OCI-LY7 (cell line): ENCODE data around the gene TTI1. TPM values are rescaled to one million over a fixed set of nuclear protein-coding genes. Genes with fewer than 3 reads are reported as not detected.
A peak's percentile ranks its signal among the peaks of the same experiment; 100 is the strongest.

Experiments
- BruUV-seq: library from RNA; stranded (reverse); fragments of 400-500 nt; replicated peaks from 2 replicates; lab custom pipeline; 2021; lab: Mats Ljungman, UMichigan
- CTCF ChIA-PET: fragments of 300-600 bp; sonication (Branson Sonifier 250); formaldehyde crosslinking; loops from one replicate; lab custom pipeline; 2022; ENCODE audit warnings: antibody characterized with exemption; ENCODE audit not compliant: unreplicated experiment; lab: Charles Lee
- POLR2A ChIA-PET: fragments of 300-600 bp; sonication (Branson Sonifier 250); formaldehyde crosslinking; loops from one replicate; lab custom pipeline; 2022; ENCODE audit warnings: antibody characterized with exemption; lab: Charles Lee
- DNase-seq: peaks from one replicate; pipeline ENCODE4 v3.0.0-alpha.2; 2015; ENCODE audit warnings: low spot score
- H2AFZ ChIP-seq: fragments of 200-600 bp; sonication (generic), shearing (Covaris generic); 2 replicates; pipeline ENCODE4 v1.6.1; 2014; ENCODE audit warnings: mild to moderate bottlenecking, antibody characterized with exemption, low read length, moderate library complexity
- H3K27ac ChIP-seq: fragments of 200-600 bp; sonication (generic); 2 replicates; pipeline ENCODE4 v1.5.1; 2014; ENCODE audit warnings: mixed run types, low read depth, mild to moderate bottlenecking, moderate library complexity, low read length, inconsistent platforms; ENCODE audit not compliant: poor library complexity, severe bottlenecking
- H3K36me3 ChIP-seq: fragments of 200-600 bp; sonication (generic); 2 replicates; pipeline ENCODE4 v1.6.1; 2014; ENCODE audit warnings: mild to moderate bottlenecking, antibody characterized with exemption, low read length, moderate library complexity, mixed read lengths; ENCODE audit not compliant: insufficient read depth
- H3K4me1 ChIP-seq: fragments of 200-600 bp; sonication (generic); 2 replicates; pipeline ENCODE4 v1.5.1; 2014; ENCODE audit warnings: mild to moderate bottlenecking, low read length; ENCODE audit not compliant: insufficient read depth, poor library complexity, severe bottlenecking
- H3K4me2 ChIP-seq: fragments of 200-600 bp; sonication (generic); 2 replicates; pipeline ENCODE4 v1.6.1; 2014; ENCODE audit warnings: mild to moderate bottlenecking, low read length
- H3K4me3 ChIP-seq: fragments of 200-600 bp; sonication (generic); 2 replicates; pipeline ENCODE4 v1.5.1; 2014; ENCODE audit warnings: mild to moderate bottlenecking, low read depth, low read length; ENCODE audit not compliant: poor library complexity, severe bottlenecking
- H3K79me2 ChIP-seq: fragments of 200-600 bp; sonication (generic); 2 replicates; pipeline ENCODE4 v1.6.1; 2016; ENCODE audit warnings: low read depth, mild to moderate bottlenecking, low read length, moderate library complexity, mixed read lengths; ENCODE audit not compliant: insufficient read depth
- H3K9me2 ChIP-seq: fragments of 200-600 bp; sonication (generic); 2 replicates; pipeline ENCODE4 v1.6.1; 2016; ENCODE audit warnings: mild to moderate bottlenecking, low read length, mixed read lengths; ENCODE audit not compliant: insufficient read depth
- H3K9me3 ChIP-seq: fragments of 200-600 bp; sonication (generic); 2 replicates; pipeline ENCODE4 v1.6.1; 2014; ENCODE audit warnings: mild to moderate bottlenecking, mixed run types, low read length, mixed read lengths
- H4K20me1 ChIP-seq: fragments of 200-600 bp; sonication (generic); 2 replicates; pipeline ENCODE4 v1.6.1; 2014; ENCODE audit warnings: mild to moderate bottlenecking, antibody characterized with exemption, low read length, moderate library complexity, mixed read lengths; ENCODE audit not compliant: insufficient read depth
- EZH2phosphoT487 ChIP-seq: fragments of 200-600 bp; sonication (generic); IDR thresholded peaks from 2 replicates; pipeline ENCODE4 v1.6.1; 2018; ENCODE audit warnings: low read depth, borderline replicate concordance, mild to moderate bottlenecking, mixed run types, antibody characterized with exemption, low read length, moderate library complexity, mixed read lengths
- intact Hi-C: fragments of 100-400 bp; cut with micrococcal nuclease; formaldehyde crosslinking; loops from one replicate; pipeline ENCODE4 v1.10.0; 2022; ENCODE audit not compliant: unreplicated experiment
- total RNA-seq, 2 experiments: library from RNA; depleted of rRNA in 1 of 2; stranded (reverse); fragments of >200 nt in 1 of 2; shearing (Covaris generic) in 1 of 2; gene quantifications; 2 replicates each; pipeline ENCODE4 v1.2.3, GENCODE V29; 2014 to 2022
- TF ChIP-seq, protein P1 (sequence below): fragments of 200-600 bp; sonication (generic); conservative IDR thresholded peaks from 2 replicates; pipeline ENCODE4 v1.5.1; 2014; ENCODE audit warnings: mild to moderate bottlenecking, antibody characterized with exemption, low read length, moderate library complexity, mixed read lengths

The TTI1 gene
- total RNA-seq, 2 experiments from 2014 or later: 22.4 to 28.7 TPM

DNA sequence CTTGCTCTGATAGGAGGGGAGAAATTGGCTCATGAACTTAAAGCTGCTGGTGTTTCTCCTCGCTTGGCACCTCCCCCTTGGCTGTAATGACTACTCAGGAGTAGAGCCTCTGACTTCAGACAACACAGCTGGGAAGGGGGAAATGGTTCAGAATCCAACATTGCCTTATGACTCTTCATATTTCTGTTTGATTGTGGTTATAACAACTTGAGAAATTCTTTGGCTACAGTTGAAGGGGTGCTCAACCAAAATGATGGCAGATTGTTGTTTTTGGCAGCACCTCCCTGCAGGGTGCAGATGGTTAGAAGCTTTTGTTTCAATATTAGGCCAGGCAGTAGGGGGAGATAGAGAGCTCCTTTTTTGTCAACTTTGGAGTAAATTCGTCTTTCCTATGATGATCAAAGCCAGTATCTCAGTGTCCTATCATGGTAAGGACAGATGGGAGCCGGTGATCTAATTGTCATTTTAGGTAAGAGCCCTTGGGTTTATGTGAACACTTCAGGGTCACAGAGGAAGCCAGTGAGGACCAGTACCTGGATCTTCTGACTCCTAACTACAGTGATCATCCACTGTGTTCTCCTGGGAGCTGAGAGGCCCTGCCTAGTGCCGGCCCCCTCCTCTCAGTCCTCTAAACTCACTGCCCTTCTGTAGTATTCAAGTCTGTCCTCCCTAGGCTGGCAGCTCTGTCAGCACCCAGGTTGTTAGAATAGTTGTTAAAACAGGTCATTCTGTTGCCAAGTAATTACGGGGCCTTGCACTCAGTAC, 40.2 kb upstream of the TTI1 start:
- POLR2A ChIA-PET: interaction anchor here (0.6 kb wide), 1 partner anchor 74 kb away, joined by 3 read pairs; no protein-coding TSS in a partner anchor
- H3K36me3 ChIP-seq: peaks cover 94% of the 10 kb centered on the region

DNA sequence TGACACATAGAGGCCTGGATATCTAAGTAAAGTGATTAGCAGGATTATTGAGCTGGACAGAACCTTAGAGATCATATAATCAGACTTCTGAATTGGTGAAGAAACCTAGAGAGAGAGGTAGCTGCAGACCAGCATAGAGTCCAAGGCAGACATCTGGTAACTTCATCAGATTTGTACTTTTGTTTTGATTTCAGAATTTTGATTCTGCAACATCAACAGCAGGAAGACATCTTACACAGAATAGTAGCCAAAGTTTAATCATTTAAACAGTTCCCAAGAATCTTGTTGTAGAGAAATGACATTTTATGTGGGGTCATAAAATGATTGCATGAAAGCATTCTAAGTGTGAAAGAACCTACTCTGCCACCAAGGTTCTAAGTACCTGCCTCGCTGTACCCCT, 39.6 kb upstream of the TTI1 start:
- Histone ChIP-seq H3K4me3 (no peak overlapping the region), H2AFZ (no peak overlapping the region), H3K27ac (no peak overlapping the region), H3K4me2 (no peak overlapping the region), H3K4me1 (no peaks in the 10 kb centered on the region), H4K20me1 (0 out of 2 replicates have a peak, but pooled peaks cover 4% of the 10 kb centered on the region), H3K36me3 (peaks cover 94% of the 10 kb centered on the region), H3K9me2 (no peaks in the 10 kb centered on the region), H3K79me2 (peaks cover 3% of the 10 kb centered on the region; the same call in 1 of the 2 replicates), H3K9me3 (0 out of 2 replicates have a peak, but pooled peaks cover 4% of the 10 kb centered on the region)
- intact Hi-C loops: loop anchor here (5.0 kb wide), 1 partner anchor 94 kb away; the partner anchor contains the start of gene TGM2
- BruUV-seq: no TSS peak
- CTCF ChIA-PET: no interaction called here
- no peak for DNase-seq
- TF ChIP-seq EZH2phosphoT487: no peak
- TF ChIP-seq, protein P1, sequence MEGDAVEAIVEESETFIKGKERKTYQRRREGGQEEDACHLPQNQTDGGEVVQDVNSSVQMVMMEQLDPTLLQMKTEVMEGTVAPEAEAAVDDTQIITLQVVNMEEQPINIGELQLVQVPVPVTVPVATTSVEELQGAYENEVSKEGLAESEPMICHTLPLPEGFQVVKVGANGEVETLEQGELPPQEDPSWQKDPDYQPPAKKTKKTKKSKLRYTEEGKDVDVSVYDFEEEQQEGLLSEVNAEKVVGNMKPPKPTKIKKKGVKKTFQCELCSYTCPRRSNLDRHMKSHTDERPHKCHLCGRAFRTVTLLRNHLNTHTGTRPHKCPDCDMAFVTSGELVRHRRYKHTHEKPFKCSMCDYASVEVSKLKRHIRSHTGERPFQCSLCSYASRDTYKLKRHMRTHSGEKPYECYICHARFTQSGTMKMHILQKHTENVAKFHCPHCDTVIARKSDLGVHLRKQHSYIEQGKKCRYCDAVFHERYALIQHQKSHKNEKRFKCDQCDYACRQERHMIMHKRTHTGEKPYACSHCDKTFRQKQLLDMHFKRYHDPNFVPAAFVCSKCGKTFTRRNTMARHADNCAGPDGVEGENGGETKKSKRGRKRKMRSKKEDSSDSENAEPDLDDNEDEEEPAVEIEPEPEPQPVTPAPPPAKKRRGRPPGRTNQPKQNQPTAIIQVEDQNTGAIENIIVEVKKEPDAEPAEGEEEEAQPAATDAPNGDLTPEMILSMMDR: no peak
- POLR2A ChIA-PET: no interaction called here

More for the DNA sequence above, 40.2 kb upstream of the TTI1 start:
- intact Hi-C loops: loop anchor here (5.0 kb wide), 1 partner anchor 94 kb away; the partner anchor contains the start of gene TGM2
- Histone ChIP-seq H2AFZ (no peak overlapping the region), H3K4me1 (no peaks in the 10 kb centered on the region), H3K9me3 (0 out of 2 replicates have a peak, but pooled peaks cover 4% of the 10 kb centered on the region), H3K79me2 (peaks cover 3% of the 10 kb centered on the region; the same call in 1 of the 2 replicates), H3K4me2 (no peak overlapping the region), H3K27ac (no peak overlapping the region), H3K9me2 (no peaks in the 10 kb centered on the region), H4K20me1 (0 out of 2 replicates have a peak, but pooled peaks cover 4% of the 10 kb centered on the region), H3K4me3 (no peak overlapping the region)
- peak; percentile 44 for DNase-seq
- CTCF ChIA-PET: interaction anchor here (0.6 kb wide), 1 partner anchor 15 kb away, joined by 3 read pairs; no protein-coding TSS in a partner anchor
- no TSS peak for BruUV-seq
- TF ChIP-seq, protein P1: peak; percentile 83
- TF ChIP-seq EZH2phosphoT487: no peak
